Uterus (tissue), 4 donors: ENCODE measurements around the gene SPDYC. TPM values are rescaled to one million over a fixed set of nuclear protein-coding genes. Genes with fewer than 3 reads are reported as not detected.
A peak's percentile ranks its signal among the peaks of the same experiment; 100 is the strongest.

ENCODE experiments used
- DNase-seq, 2 donors: peaks; one replicate each; pipeline ENCODE4 v3.0.0-alpha.2; 2019 to 2020
- H3K27ac ChIP-seq, 2 donors: fragments of 200-600 bp; sonication (generic); 1 replicate in 1 of 2; 2 replicates in 1 of 2; pipeline ENCODE4 v1.5.1; 2016 to 2018
- H3K27me3 ChIP-seq, 2 donors: fragments of 200-600 bp; sonication (generic); one replicate each; pipeline ENCODE4 v1.5.1; 2018 to 2019; ENCODE audit warnings: control low read depth in 1 of 2
- H3K36me3 ChIP-seq, 2 donors: fragments of 200-600 bp; sonication (generic); one replicate each; pipeline ENCODE4 v1.5.1; 2019; ENCODE audit warnings: control low read depth in 1 of 2
- H3K4me1 ChIP-seq, 2 donors: fragments of 200-600 bp; sonication (generic); one replicate each; pipeline ENCODE4 v1.5.1; 2018 to 2019; ENCODE audit warnings: control low read depth in 1 of 2
- H3K4me3 ChIP-seq, 2 donors: fragments of 200-600 bp; sonication (generic); 1 replicate in 1 of 2; 2 replicates in 1 of 2; pipeline ENCODE4 v1.5.1; 2018 to 2019; ENCODE audit warnings: mild to moderate bottlenecking in 1 of 2
- H3K9me3 ChIP-seq, 2 donors: fragments of 200-600 bp; sonication (generic); one replicate each; pipeline ENCODE4 v1.5.1; 2019; ENCODE audit warnings: control low read depth in 1 of 2
- CTCF ChIP-seq, 4 experiments: fragments of 200-600 bp in 2 of 4; fragments of 450-650 bp in 2 of 4; sonication (generic) in 2 of 4; IDR thresholded peaks; one replicate each; pipeline ENCODE4 v1.5.1; 2016 to 2019; ENCODE audit warnings: antibody characterized with exemption in 4 of 4, mild to moderate bottlenecking in 2 of 4, moderate library complexity in 1 of 4
- POLR2A ChIP-seq, 2 donors: fragments of 450-650 bp; IDR thresholded peaks; one replicate each; pipeline ENCODE4 v1.6.1; 2016; ENCODE audit warnings: antibody characterized with exemption in 2 of 2, mild to moderate bottlenecking in 1 of 2, moderate library complexity in 1 of 2
- intact Hi-C: fragments of 100-400 bp; cut with DNase I; formaldehyde crosslinking; loops from one replicate; pipeline ENCODE4 v1.15.1; 2023; ENCODE audit warnings: low total_unique reads
- total RNA-seq, 4 donors: library from RNA; depleted of rRNA in 3 of 4; stranded (reverse); fragments of >200 nt in 3 of 4; gene quantifications; one replicate each; pipeline versions ENCODE4 v1.1.0 to v1.2.4, GENCODE V29; 2014 to 2023
- donor health status: DM: yes; HTN: yes; CAD: no.

SPDYC gene
- total RNA-seq, 4 donors from 2014 or later = not detected

- H3K27me3 ChIP-seq = no peaks in the 10 kb centered on the region
- TF ChIP-seq POLR2A (IDR thresholded peaks at IDR 0.05) (no peak), CTCF (IDR thresholded peaks at IDR 0.05) (no peak)
- H3K27ac ChIP-seq = no peak overlapping the region
- H3K9me3 ChIP-seq = no peaks in the 10 kb centered on the region
- no peak overlapping the region for H3K4me3 ChIP-seq
- H3K4me1 ChIP-seq = no peaks in the 10 kb centered on the region
- intact Hi-C loops = no loop called here
- H3K36me3 ChIP-seq = no peaks in the 10 kb centered on the region
- no peak for DNase-seq
Observed at GRCh38 chr11:65194564-65194963, 24.5 kb downstream of the SPDYC start.

- Histone ChIP-seq H3K9me3 (no peaks in the 10 kb centered on the region), H3K27ac (no peak overlapping the region), H3K4me1 (no peaks in the 10 kb centered on the region), H3K36me3 (no peaks in the 10 kb centered on the region), H3K27me3 (no peaks in the 10 kb centered on the region), H3K4me3 (no peak overlapping the region)
- TF ChIP-seq POLR2A (IDR thresholded peaks at IDR 0.05) = no peak
- TF ChIP-seq CTCF (IDR thresholded peaks at IDR 0.05) = no peak
- intact Hi-C loops = no loop called here
- no peak for DNase-seq
Observed at GRCh38 chr11:65204143-65204542, 34.1 kb downstream of the SPDYC start.

- no peak overlapping the region for H3K4me3 ChIP-seq
- H3K27ac ChIP-seq = no peak overlapping the region
- H3K4me1 ChIP-seq = no peaks in the 10 kb centered on the region
- TF ChIP-seq POLR2A (IDR thresholded peaks at IDR 0.05) = no peak
- peak; percentile 47 to 77 (median 61) for TF ChIP-seq CTCF (IDR thresholded peaks at IDR 0.05)
- H3K27me3 ChIP-seq = no peaks in the 10 kb centered on the region
- H3K36me3 ChIP-seq = no peaks in the 10 kb centered on the region
- intact Hi-C loops = no loop called here
- no peaks in the 10 kb centered on the region for H3K9me3 ChIP-seq
- peak in 1 of 2 donors; percentile 15 for DNase-seq
Observed at GRCh38 chr11:65204646-65205601, 34.9 kb downstream of the SPDYC start.

GRCh38 chr11:65205602-65205967, 35.6 kb downstream of the SPDYC start:
- intact Hi-C loops = no loop called here
- Histone ChIP-seq H3K27me3 (no peaks in the 10 kb centered on the region), H3K4me3 (no peak overlapping the region), H3K4me1 (no peaks in the 10 kb centered on the region), H3K36me3 (no peaks in the 10 kb centered on the region), H3K27ac (no peak overlapping the region), H3K9me3 (no peaks in the 10 kb centered on the region)
- DNase-seq = no peak
- no peak for TF ChIP-seq POLR2A (IDR thresholded peaks at IDR 0.05)
- no peak for TF ChIP-seq CTCF (IDR thresholded peaks at IDR 0.05)

- no peaks in the 10 kb centered on the region for H3K27me3 ChIP-seq
- intact Hi-C loops = no loop called here
- no peaks in the 10 kb centered on the region for H3K9me3 ChIP-seq
- no peak overlapping the region for H3K27ac ChIP-seq
- TF ChIP-seq CTCF (IDR thresholded peaks at IDR 0.05) = no peak
- no peak for TF ChIP-seq POLR2A (IDR thresholded peaks at IDR 0.05)
- no peak overlapping the region for H3K4me3 ChIP-seq
- no peaks in the 10 kb centered on the region for H3K4me1 ChIP-seq
- DNase-seq = no peak
- H3K36me3 ChIP-seq = no peaks in the 10 kb centered on the region
Observed at GRCh38 chr11:65206441-65206841, 36.4 kb downstream of the SPDYC start.
